ENCODE results near the gene CHST12. TPM values are rescaled to one million over a fixed set of nuclear protein-coding genes. Genes with fewer than 3 reads are reported as not detected.

The CHST12 gene
- total RNA-seq, 1 donor from 2014 or later: 15.0 TPM

DNA sequence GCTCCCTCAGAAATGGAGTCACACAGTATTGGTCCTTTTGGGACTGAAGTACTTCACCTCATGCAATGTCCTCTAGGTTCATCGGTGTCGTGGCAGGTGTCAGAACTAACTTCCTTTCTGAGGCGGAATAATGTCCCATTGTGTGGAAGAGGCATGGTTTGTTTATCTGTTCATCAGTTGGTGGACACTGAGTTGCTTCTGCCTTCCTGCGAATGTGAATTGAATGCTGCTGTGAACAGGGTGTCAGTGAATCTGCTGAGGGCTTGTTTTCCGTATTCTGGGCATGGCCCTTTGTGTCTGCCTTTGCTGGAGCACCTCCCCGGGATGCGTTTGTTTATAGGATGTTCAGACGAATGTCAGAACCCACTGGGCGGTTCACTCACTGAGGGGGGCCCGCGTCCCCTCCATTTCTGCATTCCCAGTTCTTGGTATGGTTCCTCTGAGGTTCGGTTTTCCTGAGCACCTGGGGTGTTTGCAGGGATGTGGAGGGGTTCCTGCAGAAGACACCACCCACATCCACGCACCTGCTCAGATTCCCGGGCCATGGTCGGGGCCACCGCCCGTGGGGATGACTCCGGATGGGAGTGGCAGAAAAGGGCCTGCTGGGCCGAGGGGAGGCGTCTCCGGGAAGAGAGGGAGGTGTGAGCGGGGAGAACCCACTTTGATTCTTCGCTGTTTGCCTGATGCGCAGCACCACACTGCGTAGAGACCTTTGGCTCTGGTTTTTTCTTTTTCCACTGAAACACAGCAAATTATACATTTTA is 33.1 kb downstream of the CHST12 start:
- H3K27ac Mint-ChIP-seq (ENCODE audit: unreplicated experiment): no peak overlapping the region
- TF ChIP-seq, protein P1, sequence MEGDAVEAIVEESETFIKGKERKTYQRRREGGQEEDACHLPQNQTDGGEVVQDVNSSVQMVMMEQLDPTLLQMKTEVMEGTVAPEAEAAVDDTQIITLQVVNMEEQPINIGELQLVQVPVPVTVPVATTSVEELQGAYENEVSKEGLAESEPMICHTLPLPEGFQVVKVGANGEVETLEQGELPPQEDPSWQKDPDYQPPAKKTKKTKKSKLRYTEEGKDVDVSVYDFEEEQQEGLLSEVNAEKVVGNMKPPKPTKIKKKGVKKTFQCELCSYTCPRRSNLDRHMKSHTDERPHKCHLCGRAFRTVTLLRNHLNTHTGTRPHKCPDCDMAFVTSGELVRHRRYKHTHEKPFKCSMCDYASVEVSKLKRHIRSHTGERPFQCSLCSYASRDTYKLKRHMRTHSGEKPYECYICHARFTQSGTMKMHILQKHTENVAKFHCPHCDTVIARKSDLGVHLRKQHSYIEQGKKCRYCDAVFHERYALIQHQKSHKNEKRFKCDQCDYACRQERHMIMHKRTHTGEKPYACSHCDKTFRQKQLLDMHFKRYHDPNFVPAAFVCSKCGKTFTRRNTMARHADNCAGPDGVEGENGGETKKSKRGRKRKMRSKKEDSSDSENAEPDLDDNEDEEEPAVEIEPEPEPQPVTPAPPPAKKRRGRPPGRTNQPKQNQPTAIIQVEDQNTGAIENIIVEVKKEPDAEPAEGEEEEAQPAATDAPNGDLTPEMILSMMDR (conservative IDR thresholded peaks at IDR 0.05): no peak
- no peak overlapping the region for H3K4me3 Mint-ChIP-seq
- DNase-seq (ENCODE audit: low read depth, low spot score): no peak
- no peaks in the 10 kb centered on the region for H3K9me3 Mint-ChIP-seq
- H3K27me3 Mint-ChIP-seq (ENCODE audit: low read depth): no peaks in the 10 kb centered on the region
- H3K36me3 Mint-ChIP-seq (ENCODE audit: low read depth): peaks cover 7% of the 10 kb centered on the region
- H3K4me1 Mint-ChIP-seq: peaks cover 13% of the 10 kb centered on the region

DNA sequence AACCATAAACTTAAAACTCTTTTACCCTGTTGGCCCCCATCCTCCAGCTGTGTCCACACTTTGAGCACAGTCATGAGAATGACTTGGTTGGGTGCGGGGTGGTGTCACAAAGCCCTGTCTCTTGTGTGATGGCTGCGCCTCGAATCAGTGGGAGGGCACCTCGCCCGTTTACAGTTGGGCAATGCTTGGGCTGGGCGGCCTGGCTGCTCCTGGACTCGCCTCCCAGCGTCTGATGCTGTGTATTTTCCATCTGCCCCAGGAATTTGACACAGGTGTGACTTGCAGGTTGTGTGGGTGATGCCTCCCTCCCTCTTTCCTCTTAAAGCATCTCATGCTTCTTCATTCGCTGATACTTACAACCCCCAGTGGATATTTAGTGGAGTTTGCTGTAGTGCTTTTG is 33.7 kb downstream of the CHST12 start:
- Mint-ChIP-seq H3K9me3 (no peaks in the 10 kb centered on the region), H3K27ac (ENCODE audit: unreplicated experiment) (no peak overlapping the region), H3K36me3 (ENCODE audit: low read depth) (peaks cover 7% of the 10 kb centered on the region), H3K4me3 (no peak overlapping the region), H3K27me3 (ENCODE audit: low read depth) (no peaks in the 10 kb centered on the region), H3K4me1 (peaks cover 17% of the 10 kb centered on the region)
- TF ChIP-seq, protein P1 (conservative IDR thresholded peaks at IDR 0.05): no peak
- DNase-seq (ENCODE audit: low read depth, low spot score): no peak

DNA sequence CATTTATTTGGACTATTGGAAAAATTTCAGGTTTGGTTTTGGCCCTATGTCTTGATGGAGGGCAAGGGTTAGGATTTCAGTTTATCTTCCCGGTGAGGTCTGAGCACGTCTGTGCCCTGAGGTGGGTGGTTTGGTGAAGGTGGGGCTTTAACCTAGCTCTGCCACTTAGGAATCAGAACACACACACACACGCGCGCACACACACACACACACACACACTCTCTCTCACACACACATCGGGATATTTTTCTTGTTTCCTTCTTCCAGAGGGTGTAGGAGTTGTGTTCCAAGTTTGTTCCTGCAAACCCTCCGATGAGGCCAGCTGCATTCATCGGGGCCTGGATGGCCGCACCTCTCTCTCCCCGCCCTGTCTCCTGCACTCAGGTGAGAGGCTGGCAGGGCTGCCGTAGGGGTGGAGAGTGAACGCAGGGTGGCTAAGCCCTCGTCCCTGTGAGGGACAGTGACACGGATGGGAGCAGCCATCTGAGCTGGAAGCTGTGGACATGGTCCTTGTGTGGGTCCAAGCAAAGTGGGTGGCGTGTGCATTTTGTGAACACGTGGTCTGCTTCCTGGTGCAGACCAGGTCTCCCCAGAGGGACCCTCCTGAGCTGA is 34.2 kb downstream of the CHST12 start:
- no peak overlapping the region for H3K27ac Mint-ChIP-seq (ENCODE audit: unreplicated experiment)

DNA sequence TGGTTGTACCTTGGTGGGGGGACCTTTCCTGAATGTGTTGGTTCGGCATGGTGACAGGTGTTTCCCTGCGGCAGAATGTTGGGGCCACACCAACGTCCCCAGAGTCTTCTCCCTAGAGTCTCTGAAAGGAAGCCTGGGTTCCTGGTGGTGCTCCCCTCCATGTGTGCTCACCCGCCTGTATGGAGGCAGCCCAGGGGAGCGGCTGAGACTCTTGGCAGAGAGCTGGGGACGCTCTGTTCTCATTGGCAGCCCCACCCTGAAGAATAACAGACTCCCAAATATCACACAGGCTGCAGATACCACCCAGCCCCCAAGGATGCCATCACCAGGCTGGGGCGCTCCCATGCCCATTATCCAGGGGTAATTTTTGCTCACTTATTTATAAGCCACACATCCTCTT is 34.8 kb downstream of the CHST12 start:
- TF ChIP-seq, protein P1 (conservative IDR thresholded peaks at IDR 0.05): no peak
- Mint-ChIP-seq H3K27ac (ENCODE audit: unreplicated experiment) (no peak overlapping the region), H3K4me3 (no peak overlapping the region), H3K36me3 (ENCODE audit: low read depth) (peaks cover 5% of the 10 kb centered on the region), H3K9me3 (no peaks in the 10 kb centered on the region), H3K4me1 (peaks cover 17% of the 10 kb centered on the region), H3K27me3 (ENCODE audit: low read depth) (no peaks in the 10 kb centered on the region)
- DNase-seq (ENCODE audit: low read depth, low spot score): no peak

More for the DNA sequence above, 34.2 kb downstream of the CHST12 start:
- DNase-seq (ENCODE audit: low read depth, low spot score): no peak
- TF ChIP-seq, protein P1 (conservative IDR thresholded peaks at IDR 0.05): no peak
- Mint-ChIP-seq H3K4me1 (peaks cover 17% of the 10 kb centered on the region), H3K36me3 (ENCODE audit: low read depth) (peaks cover 7% of the 10 kb centered on the region), H3K27me3 (ENCODE audit: low read depth) (no peaks in the 10 kb centered on the region), H3K4me3 (no peak overlapping the region), H3K9me3 (no peaks in the 10 kb centered on the region)

DNA sequence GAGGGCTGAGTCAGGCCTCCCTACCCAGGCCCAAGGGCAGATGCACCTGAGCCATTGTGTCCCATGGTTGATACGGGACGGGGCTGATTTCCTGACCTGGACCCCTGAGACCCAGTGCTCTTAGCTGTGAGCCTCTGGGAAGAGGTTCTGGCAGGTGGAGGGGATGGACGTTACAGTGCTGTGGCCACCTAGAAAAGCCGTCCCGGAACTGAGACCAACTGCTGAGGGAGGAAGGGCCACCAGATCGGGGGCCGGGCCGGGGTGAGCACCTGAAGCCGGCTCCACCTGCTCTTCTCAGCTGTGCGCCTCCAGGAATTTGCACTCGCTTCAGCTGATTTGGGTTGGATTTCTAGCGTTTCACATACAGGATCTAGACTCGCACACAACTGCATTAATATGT is 35.4 kb downstream of the CHST12 start:
- H3K36me3 Mint-ChIP-seq (ENCODE audit: low read depth): peaks cover under 1% of the 10 kb centered on the region
- no peaks in the 10 kb centered on the region for H3K27me3 Mint-ChIP-seq (ENCODE audit: low read depth)
- peaks cover 17% of the 10 kb centered on the region for H3K4me1 Mint-ChIP-seq
- H3K4me3 Mint-ChIP-seq: no peak overlapping the region
- TF ChIP-seq, protein P1 (conservative IDR thresholded peaks at IDR 0.05): no peak
- H3K27ac Mint-ChIP-seq (ENCODE audit: unreplicated experiment): no peak overlapping the region
- no peaks in the 10 kb centered on the region for H3K9me3 Mint-ChIP-seq
- no peak for DNase-seq (ENCODE audit: low read depth, low spot score)
